ENCODE data around the gene ANO6. TPM values are rescaled to one million over a fixed set of nuclear protein-coding genes. Genes with fewer than 3 reads are reported as not detected.

Gene ANO6
- total RNA-seq, 1 donor from 2014 or later = 85.0 TPM

DNA sequence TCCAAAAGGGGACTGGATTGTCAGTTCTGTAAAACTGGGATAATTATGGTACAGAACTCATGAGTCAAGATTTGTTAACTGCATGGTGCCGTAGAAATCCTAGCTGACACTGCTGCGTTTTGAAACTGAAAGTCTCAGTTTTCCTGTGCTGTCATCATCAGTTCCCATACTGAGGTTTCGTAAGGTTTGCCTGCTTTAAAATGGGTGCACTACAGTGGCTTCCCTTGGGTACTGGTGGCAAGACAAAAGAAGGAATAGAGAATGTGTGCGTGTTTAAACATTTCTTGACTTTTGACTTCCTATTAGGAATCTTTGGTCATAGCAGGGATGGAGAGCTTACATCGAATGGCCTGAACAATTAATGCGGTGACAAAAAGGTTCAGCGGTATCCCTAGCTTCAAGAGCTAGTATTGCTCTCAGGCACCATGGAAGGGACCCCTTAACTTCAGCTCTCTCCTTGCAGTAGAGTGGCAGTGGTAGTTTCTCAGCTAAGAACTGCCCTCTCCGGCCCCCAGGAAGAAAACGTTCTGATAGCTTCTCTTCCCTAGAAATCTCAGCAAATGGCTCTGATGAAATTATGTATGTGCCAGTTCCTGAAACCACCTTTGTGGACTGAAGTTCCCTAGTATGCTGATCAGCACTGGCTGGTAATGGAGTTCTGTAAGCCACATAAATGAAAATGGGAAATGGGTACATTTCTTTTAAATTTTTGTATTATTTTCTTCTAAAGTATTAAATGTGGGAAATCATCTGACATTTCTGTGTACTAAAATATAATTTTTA is 28.9 kb downstream of the ANO6 start:
- Histone ChIP-seq H3K27me3 (no peaks in the 10 kb centered on the region), H3K4me3 (no peak overlapping the region), H3K27ac (peak overlapping the region; percentile 1), H3K9me3 (no peaks in the 10 kb centered on the region), H3K36me3 (no peaks in the 10 kb centered on the region), H3K4me1 (peaks cover 28% of the 10 kb centered on the region)
- intact Hi-C loops (cut with DNase I) = no loop called here
- DNase-seq (no peak), ATAC-seq (peak; percentile 85)
- TF ChIP-seq, protein P1, sequence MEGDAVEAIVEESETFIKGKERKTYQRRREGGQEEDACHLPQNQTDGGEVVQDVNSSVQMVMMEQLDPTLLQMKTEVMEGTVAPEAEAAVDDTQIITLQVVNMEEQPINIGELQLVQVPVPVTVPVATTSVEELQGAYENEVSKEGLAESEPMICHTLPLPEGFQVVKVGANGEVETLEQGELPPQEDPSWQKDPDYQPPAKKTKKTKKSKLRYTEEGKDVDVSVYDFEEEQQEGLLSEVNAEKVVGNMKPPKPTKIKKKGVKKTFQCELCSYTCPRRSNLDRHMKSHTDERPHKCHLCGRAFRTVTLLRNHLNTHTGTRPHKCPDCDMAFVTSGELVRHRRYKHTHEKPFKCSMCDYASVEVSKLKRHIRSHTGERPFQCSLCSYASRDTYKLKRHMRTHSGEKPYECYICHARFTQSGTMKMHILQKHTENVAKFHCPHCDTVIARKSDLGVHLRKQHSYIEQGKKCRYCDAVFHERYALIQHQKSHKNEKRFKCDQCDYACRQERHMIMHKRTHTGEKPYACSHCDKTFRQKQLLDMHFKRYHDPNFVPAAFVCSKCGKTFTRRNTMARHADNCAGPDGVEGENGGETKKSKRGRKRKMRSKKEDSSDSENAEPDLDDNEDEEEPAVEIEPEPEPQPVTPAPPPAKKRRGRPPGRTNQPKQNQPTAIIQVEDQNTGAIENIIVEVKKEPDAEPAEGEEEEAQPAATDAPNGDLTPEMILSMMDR (IDR thresholded peaks at IDR 0.05) = no peak

DNA sequence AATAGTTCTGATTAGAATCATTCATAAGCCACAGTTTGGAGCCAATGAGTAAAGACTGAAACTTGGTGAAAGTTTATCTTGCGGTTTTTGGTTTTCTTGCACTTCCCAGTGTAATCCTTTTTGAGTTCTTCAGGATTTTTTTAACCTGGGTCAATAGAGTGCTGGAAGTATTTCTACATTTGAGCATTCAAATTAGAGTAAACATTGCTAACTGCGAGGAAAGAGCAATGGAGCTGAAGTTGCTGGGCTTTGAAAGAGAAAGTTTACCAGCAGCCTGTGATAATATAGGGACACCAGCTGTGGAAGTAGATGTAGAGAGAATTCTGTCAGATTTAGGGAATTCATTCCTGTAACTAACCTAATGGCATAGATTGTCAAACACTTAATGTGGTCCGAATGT is 30.3 kb downstream of the ANO6 start:
- H3K4me1 ChIP-seq = peaks cover 28% of the 10 kb centered on the region
- H3K27ac ChIP-seq = no peak overlapping the region
- H3K9me3 ChIP-seq = no peaks in the 10 kb centered on the region
- no peak overlapping the region for H3K4me3 ChIP-seq
- intact Hi-C loops (cut with DNase I) = no loop called here
- no peaks in the 10 kb centered on the region for H3K36me3 ChIP-seq
- no peak for DNase-seq
- ATAC-seq = no peak
- no peaks in the 10 kb centered on the region for H3K27me3 ChIP-seq
- TF ChIP-seq, protein P1 (IDR thresholded peaks at IDR 0.05) = no peak

DNA sequence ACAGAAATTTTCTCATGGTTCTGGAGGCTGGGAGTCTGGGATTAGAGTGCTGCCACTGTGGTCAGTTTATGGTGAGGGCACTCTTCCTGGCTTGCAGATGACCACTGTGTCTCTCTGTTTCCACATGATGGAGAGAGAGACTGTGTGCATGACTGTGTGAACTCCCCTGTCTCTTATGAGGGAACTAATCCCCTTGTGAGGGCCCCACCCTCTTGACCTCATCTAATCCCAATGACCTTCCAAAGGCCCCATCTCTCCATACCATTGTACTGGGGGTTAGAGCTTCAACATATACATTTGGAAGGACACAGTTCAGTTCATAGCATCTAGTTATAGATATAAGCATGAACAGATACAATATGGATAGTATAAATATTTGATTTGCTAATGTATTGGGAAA is 31.7 kb downstream of the ANO6 start:
- ATAC-seq = no peak
- H3K27me3 ChIP-seq = no peaks in the 10 kb centered on the region
- DNase-seq = no peak
- H3K9me3 ChIP-seq = no peaks in the 10 kb centered on the region
- H3K4me3 ChIP-seq = no peak overlapping the region
- H3K36me3 ChIP-seq = no peaks in the 10 kb centered on the region
- H3K4me1 ChIP-seq = peaks cover 28% of the 10 kb centered on the region
- no peak overlapping the region for H3K27ac ChIP-seq
- intact Hi-C loops (cut with DNase I) = no loop called here
- TF ChIP-seq, protein P1 (IDR thresholded peaks at IDR 0.05) = no peak

DNA sequence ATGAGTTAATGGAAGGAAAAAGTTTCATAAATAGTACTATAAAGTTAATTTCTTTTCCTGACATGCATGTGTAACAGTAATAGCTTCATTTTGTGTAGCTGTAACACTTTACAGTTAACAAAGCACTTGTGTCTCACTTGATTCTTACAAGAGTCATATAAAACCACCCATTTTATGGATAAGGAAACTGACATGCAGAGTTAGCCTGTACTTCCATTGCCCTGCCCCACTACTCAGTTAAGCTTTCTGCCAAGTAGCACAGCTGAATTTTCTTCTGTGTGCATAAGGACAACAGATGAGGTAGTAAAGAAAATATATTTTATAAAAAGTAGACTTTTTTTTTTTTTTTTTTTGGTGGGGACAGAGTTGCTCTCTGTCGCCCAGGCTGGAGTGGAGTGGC is 32.2 kb downstream of the ANO6 start:
- no peak for DNase-seq

DNA sequence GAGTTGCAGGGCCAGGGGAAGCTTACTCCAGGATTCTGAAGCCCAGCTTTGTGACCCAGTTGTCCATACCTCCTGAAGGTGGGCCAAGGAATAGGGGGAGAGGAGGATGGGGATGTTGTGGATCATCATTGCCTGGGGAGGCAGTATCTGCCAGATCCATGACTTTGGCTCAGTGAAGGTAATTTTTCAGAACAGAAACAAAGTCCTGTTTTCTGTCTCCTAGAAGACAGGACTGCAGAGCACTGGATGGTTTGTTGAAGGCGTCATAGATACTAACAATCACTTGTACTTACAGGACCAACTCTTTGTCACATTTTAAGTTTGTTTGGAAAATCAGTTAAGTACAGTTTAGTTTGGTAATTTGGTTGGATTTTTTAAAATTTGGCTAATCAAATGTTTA is 38.4 kb downstream of the ANO6 start:
- Histone ChIP-seq H3K27me3 (no peaks in the 10 kb centered on the region), H3K27ac (no peak overlapping the region), H3K4me1 (peaks cover 17% of the 10 kb centered on the region), H3K9me3 (no peaks in the 10 kb centered on the region), H3K36me3 (no peaks in the 10 kb centered on the region), H3K4me3 (no peak overlapping the region)
- TF ChIP-seq, protein P1 (IDR thresholded peaks at IDR 0.05) = no peak
- intact Hi-C loops (cut with DNase I) = no loop called here
- DNase-seq (no peak), ATAC-seq (no peak)

More for the DNA sequence above, 32.2 kb downstream of the ANO6 start:
- TF ChIP-seq, protein P1 (IDR thresholded peaks at IDR 0.05) = no peak
- intact Hi-C loops (cut with DNase I) = no loop called here
- H3K9me3 ChIP-seq = no peaks in the 10 kb centered on the region
- no peak overlapping the region for H3K27ac ChIP-seq
- no peak overlapping the region for H3K4me3 ChIP-seq
- H3K36me3 ChIP-seq = no peaks in the 10 kb centered on the region
- no peak for ATAC-seq
- peaks cover 28% of the 10 kb centered on the region for H3K4me1 ChIP-seq
- no peaks in the 10 kb centered on the region for H3K27me3 ChIP-seq
